HCT116 (cell line): ENCODE data around the gene ATAD5. TPM values are rescaled to one million over a fixed set of nuclear protein-coding genes. Genes with fewer than 3 reads are reported as not detected.
"Not testable (repeated sequence)": the region's sequence is repeated elsewhere in the genome, so short reads cannot be mapped to it uniquely, and the experiment has no call there.

ENCODE experiments used
- ATAC-seq: fragments of 200-7000 bp; cut with Tn5 transposase; 2 replicates; pipeline ENCODE4 v1.9.1; 2020; ENCODE audit warnings: mild to moderate bottlenecking, moderate library complexity
- BruUV-seq: library from RNA; stranded (reverse); fragments of 400-500 nt; replicated peaks from 2 replicates; lab custom pipeline; 2021; lab: Mats Ljungman, UMichigan
- CTCF ChIA-PET: fragments of 300-600 bp; sonication (Branson Sonifier 250); formaldehyde crosslinking; loops from one replicate; lab custom pipeline; 2021; ENCODE audit warnings: antibody characterized with exemption; lab: Charles Lee
- POLR2A ChIA-PET: fragments of 300-600, 350-600 bp; sonication (Branson Sonifier 250); formaldehyde crosslinking; loops from one replicate; lab custom pipeline; 2021; ENCODE audit warnings: antibody characterized with exemption; lab: Charles Lee
- RAD21 ChIA-PET, 2 experiments: fragments of 300-600 bp; sonication (Branson Sonifier 250); formaldehyde crosslinking; loops; one replicate each; lab custom pipeline; 2023; ENCODE audit warnings: low total read pairs in 2 of 2; ENCODE audit not compliant: uncharacterized antibody in 2 of 2, unreplicated experiment in 2 of 2, low non-redundant PET in 1 of 2; lab: Charles Lee
- DNase-seq: peaks from one replicate; pipeline ENCODE4 v3.0.0-alpha.2; 2010; ENCODE audit warnings: low read depth, low spot score
- H2AFZ ChIP-seq: fragments of 200-600 bp; shearing (Covaris generic), sonication (generic); 2 replicates; pipeline ENCODE4 v1.6.1; 2017; ENCODE audit warnings: low read depth, mixed run types, mixed read lengths, antibody characterized with exemption, low read length; ENCODE audit not compliant: poor library complexity, severe bottlenecking
- H3K27ac ChIP-seq: 2 replicates; pipeline ENCODE4 v1.5.1; 2012; ENCODE audit warnings: low read depth, low read length
- H3K27me3 ChIP-seq: fragments of 200-600 bp; sonication (generic); 2 replicates; pipeline ENCODE4 v1.6.1; 2016; ENCODE audit warnings: mixed run types, low read length, mixed read lengths; ENCODE audit not compliant: insufficient read depth
- H3K36me3 ChIP-seq, 2 experiments: fragments of 200-500 bp in 1 of 2; fragments of 200-600 bp in 1 of 2; sonication (Bioruptor generic) in 1 of 2; sonication (generic) in 1 of 2; 2 replicates each; pipeline versions ENCODE4 v1.5.1 to v1.6.1; 2014 to 2016; ENCODE audit warnings: low read length in 2 of 2, inconsistent platforms in 1 of 2, mixed read lengths in 1 of 2, mixed run types in 1 of 2; ENCODE audit not compliant: insufficient read depth in 2 of 2, control insufficient read depth in 1 of 2
- H3K4me1 ChIP-seq, 2 experiments: fragments of 200-600 bp in 1 of 2; sonication (generic) in 1 of 2; 2 replicates each; pipeline versions ENCODE4 v1.5.1 to v1.6.1; 2012 to 2017; ENCODE audit warnings: low read length in 2 of 2, inconsistent platforms in 1 of 2, mild to moderate bottlenecking in 1 of 2, mixed read lengths in 1 of 2, mixed run types in 1 of 2, moderate library complexity in 1 of 2; ENCODE audit not compliant: insufficient read depth in 2 of 2, control insufficient read depth in 1 of 2
- H3K4me2 ChIP-seq: fragments of 200-600 bp; sonication (generic); 2 replicates; pipeline ENCODE4 v1.6.1; 2017; ENCODE audit warnings: mixed run types, low read length, mixed read lengths
- H3K4me3 ChIP-seq, 2 experiments: fragments of 200-600 bp in 1 of 2; sonication (generic) in 1 of 2; replicated peaks in 1 of 2; 2 replicates each; pipeline ENCODE4 v1.5.1; 2011 to 2016; ENCODE audit warnings: low read length in 2 of 2, control low read depth in 1 of 2, low read depth in 1 of 2, mild to moderate bottlenecking in 1 of 2, mixed read lengths in 1 of 2, mixed run types in 1 of 2
- H3K79me2 ChIP-seq: fragments of 200-600 bp; sonication (generic); 2 replicates; pipeline ENCODE4 v1.6.1; 2017; ENCODE audit warnings: mild to moderate bottlenecking, mixed run types, low read length, moderate library complexity, mixed read lengths; ENCODE audit not compliant: insufficient read depth
- H3K9ac ChIP-seq: fragments of 200-600 bp; sonication (generic); 2 replicates; pipeline ENCODE4 v1.6.1; 2016; ENCODE audit warnings: low read length, mixed read lengths
- H3K9me2 ChIP-seq: fragments of 200-600 bp; sonication (generic), shearing (Covaris generic); 2 replicates; pipeline ENCODE4 v1.6.1; 2017; ENCODE audit warnings: mixed run types, mild to moderate bottlenecking, moderate library complexity; ENCODE audit not compliant: insufficient read depth
- H3K9me3 ChIP-seq, 2 experiments: fragments of 200-500 bp in 1 of 2; fragments of 200-600 bp in 1 of 2; sonication (Bioruptor generic) in 1 of 2; sonication (generic) in 1 of 2; 2 replicates each; pipeline ENCODE4 v1.6.1; 2014 to 2017; ENCODE audit warnings: low read length in 2 of 2, mixed read lengths in 2 of 2, inconsistent platforms in 1 of 2, low read depth in 1 of 2, mild to moderate bottlenecking in 1 of 2, mixed run types in 1 of 2, moderate library complexity in 1 of 2; ENCODE audit not compliant: control insufficient read depth in 1 of 2, insufficient read depth in 1 of 2
- H4K20me1 ChIP-seq: fragments of 200-600 bp; sonication (generic), shearing (Covaris generic); 2 replicates; pipeline ENCODE4 v1.6.1; 2017; ENCODE audit warnings: mixed run types, mild to moderate bottlenecking, moderate library complexity; ENCODE audit not compliant: insufficient read depth
- CBX3 ChIP-seq: IDR thresholded peaks from 2 replicates; pipeline ENCODE4 v1.6.1; 2012; ENCODE audit warnings: low read depth
- EZH2 ChIP-seq: fragments of 200-600 bp; sonication (generic); IDR thresholded peaks from 2 replicates; pipeline ENCODE4 v1.6.1; 2017; ENCODE audit warnings: antibody characterized with exemption, mixed run types
- JUND ChIP-seq: IDR thresholded peaks from 2 replicates; pipeline ENCODE4 v1.6.1; 2012
- POLR2AphosphoS5 ChIP-seq: IDR thresholded peaks from 2 replicates; pipeline ENCODE4 v1.6.1; 2011; ENCODE audit warnings: mild to moderate bottlenecking, low read depth, low read length, moderate library complexity
- RAD21 ChIP-seq: IDR thresholded peaks from 2 replicates; pipeline ENCODE4 v1.6.1; 2012; ENCODE audit warnings: low read depth, mild to moderate bottlenecking
- SIN3A ChIP-seq: IDR thresholded peaks from 2 replicates; pipeline ENCODE4 v1.6.1; 2012; ENCODE audit warnings: low read depth
- TCF7L2 ChIP-seq: IDR thresholded peaks from 2 replicates; pipeline ENCODE4 v1.7.0; 2011; ENCODE audit warnings: borderline replicate concordance, inconsistent platforms; ENCODE audit not compliant: insufficient read depth, insufficient read length; ENCODE audit errors: extremely low read depth
- ZNF274 ChIP-seq: fragments of 200-500 bp; sonication (Bioruptor generic); IDR thresholded peaks from 2 replicates; pipeline ENCODE4 v1.6.1; 2014; ENCODE audit warnings: mild to moderate bottlenecking, low read depth, low read length, inconsistent platforms
- intact Hi-C: fragments of 100-400 bp; cut with micrococcal nuclease; formaldehyde crosslinking; loops from 2 replicates; pipeline ENCODE4 v1.10.0; 2022
- total RNA-seq: library from RNA; stranded (reverse); gene quantifications from one replicate; pipeline ENCODE4 v1.2.1, GENCODE V29; 2021; ENCODE audit not compliant: unreplicated experiment
- TF ChIP-seq, protein P1 (sequence below): IDR thresholded peaks from 2 replicates; pipeline ENCODE4 v1.6.1; 2012; ENCODE audit warnings: low read depth
- TF ChIP-seq, protein P2 (sequence below): IDR thresholded peaks from 2 replicates; pipeline ENCODE4 v1.6.1; 2012
- TF ChIP-seq, protein P3 (sequence below): IDR thresholded peaks from 2 replicates; pipeline ENCODE4 v1.6.1; 2012

ATAD5 gene
- total RNA-seq, 1 experiment from 2014 or later = 9.5 TPM

DNA sequence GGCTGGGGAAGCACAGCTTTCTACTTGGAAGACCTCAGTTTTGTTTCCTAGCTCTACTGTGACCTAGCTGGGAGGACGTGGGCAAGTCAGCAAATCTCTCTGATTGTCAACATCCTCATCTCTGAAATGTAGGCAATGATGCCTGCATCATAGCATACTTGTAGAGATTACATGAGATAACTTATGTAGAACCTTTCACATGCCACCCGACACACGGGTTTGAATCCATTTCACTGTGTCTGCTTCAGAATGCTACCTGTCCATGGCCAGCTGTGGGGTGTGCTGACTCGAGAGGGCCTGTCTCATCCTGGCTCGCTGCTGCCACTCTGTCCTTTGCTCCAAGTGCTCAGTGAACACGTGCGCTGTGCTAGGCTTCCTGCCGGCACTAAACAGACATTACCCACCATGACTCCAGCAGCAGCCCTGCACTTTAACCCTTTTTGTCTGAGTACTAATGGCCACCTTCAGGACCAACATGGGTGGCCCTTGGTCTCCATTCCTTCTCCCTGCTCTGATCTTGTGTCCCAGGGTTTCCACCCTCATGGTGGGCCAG is 97.4 kb downstream of the ATAD5 start:
- RAD21 ChIA-PET = no interaction called here
- H2AFZ ChIP-seq = no peak overlapping the region
- H3K4me3 ChIP-seq = no peak overlapping the region
- DNase-seq (no peak), ATAC-seq (no peak)
- no peaks in the 10 kb centered on the region for H4K20me1 ChIP-seq
- H3K27me3 ChIP-seq = no peaks in the 10 kb centered on the region
- CTCF ChIA-PET = no interaction called here
- H3K4me2 ChIP-seq = no peak overlapping the region
- no peaks in the 10 kb centered on the region for H3K9me3 ChIP-seq
- intact Hi-C loops = no loop called here
- H3K79me2 ChIP-seq = no peaks in the 10 kb centered on the region
- H3K27ac ChIP-seq = no peak overlapping the region
- TF ChIP-seq CBX3 = no peak
- TF ChIP-seq RAD21 = no peak
- no peak for TF ChIP-seq SIN3A
- no peak for TF ChIP-seq EZH2
- TF ChIP-seq TCF7L2 = no peak
- TF ChIP-seq POLR2AphosphoS5 = no peak
- TF ChIP-seq, protein P1, sequence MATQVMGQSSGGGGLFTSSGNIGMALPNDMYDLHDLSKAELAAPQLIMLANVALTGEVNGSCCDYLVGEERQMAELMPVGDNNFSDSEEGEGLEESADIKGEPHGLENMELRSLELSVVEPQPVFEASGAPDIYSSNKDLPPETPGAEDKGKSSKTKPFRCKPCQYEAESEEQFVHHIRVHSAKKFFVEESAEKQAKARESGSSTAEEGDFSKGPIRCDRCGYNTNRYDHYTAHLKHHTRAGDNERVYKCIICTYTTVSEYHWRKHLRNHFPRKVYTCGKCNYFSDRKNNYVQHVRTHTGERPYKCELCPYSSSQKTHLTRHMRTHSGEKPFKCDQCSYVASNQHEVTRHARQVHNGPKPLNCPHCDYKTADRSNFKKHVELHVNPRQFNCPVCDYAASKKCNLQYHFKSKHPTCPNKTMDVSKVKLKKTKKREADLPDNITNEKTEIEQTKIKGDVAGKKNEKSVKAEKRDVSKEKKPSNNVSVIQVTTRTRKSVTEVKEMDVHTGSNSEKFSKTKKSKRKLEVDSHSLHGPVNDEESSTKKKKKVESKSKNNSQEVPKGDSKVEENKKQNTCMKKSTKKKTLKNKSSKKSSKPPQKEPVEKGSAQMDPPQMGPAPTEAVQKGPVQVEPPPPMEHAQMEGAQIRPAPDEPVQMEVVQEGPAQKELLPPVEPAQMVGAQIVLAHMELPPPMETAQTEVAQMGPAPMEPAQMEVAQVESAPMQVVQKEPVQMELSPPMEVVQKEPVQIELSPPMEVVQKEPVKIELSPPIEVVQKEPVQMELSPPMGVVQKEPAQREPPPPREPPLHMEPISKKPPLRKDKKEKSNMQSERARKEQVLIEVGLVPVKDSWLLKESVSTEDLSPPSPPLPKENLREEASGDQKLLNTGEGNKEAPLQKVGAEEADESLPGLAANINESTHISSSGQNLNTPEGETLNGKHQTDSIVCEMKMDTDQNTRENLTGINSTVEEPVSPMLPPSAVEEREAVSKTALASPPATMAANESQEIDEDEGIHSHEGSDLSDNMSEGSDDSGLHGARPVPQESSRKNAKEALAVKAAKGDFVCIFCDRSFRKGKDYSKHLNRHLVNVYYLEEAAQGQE = no peak
- TF ChIP-seq, protein P2, sequence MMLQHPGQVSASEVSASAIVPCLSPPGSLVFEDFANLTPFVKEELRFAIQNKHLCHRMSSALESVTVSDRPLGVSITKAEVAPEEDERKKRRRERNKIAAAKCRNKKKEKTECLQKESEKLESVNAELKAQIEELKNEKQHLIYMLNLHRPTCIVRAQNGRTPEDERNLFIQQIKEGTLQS = no peak
- no peak for TF ChIP-seq JUND
- TF ChIP-seq, protein P3, sequence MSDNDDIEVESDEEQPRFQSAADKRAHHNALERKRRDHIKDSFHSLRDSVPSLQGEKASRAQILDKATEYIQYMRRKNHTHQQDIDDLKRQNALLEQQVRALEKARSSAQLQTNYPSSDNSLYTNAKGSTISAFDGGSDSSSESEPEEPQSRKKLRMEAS = no peak
- TF ChIP-seq ZNF274 = no peak
- no peaks in the 10 kb centered on the region for H3K4me1 ChIP-seq
- H3K9me2 ChIP-seq = no peaks in the 10 kb centered on the region
- no TSS peak for BruUV-seq
- H3K36me3 ChIP-seq = peaks cover 0 to 2% of the 10 kb centered on the region in 2 experiments; a peak in 1 of 4 replicates
- H3K9ac ChIP-seq = no peak overlapping the region
- POLR2A ChIA-PET = no interaction called here

DNA sequence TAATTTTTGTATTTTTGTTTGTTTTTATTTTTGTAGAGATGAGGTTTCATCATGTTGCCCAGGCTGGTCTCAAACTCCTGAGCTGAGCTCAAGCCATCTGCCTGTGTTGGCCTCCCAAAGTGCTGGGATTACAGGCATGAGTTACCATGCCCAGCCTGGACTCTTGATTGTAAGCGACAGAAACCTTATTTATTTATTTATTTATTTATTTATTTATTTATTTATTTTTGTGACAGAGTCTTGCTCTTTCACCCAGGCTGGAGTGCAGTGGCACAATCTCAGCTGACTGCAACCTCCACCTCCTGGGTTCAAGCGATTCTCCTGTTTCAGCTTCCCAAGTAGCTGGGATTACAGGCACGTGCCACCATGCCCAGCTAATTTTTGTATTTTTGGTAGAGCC is 98.1 kb downstream of the ATAD5 start:
- H3K4me3 ChIP-seq, H4K20me1 ChIP-seq, H3K4me1 ChIP-seq, H3K27me3 ChIP-seq, H2AFZ ChIP-seq, intact Hi-C loops, H3K9ac ChIP-seq, RAD21 ChIA-PET, POLR2A ChIA-PET, H3K27ac ChIP-seq, H3K4me2 ChIP-seq, DNase-seq, H3K36me3 ChIP-seq, H3K9me2 ChIP-seq, CTCF ChIA-PET, ATAC-seq, BruUV-seq, H3K79me2 ChIP-seq, H3K9me3 ChIP-seq: not testable (repeated sequence)
